Endothelial cell (in vitro differentiated cells): ENCODE data around the gene ZFHX3. TPM values are rescaled to one million over a fixed set of nuclear protein-coding genes. Genes with fewer than 3 reads are reported as not detected.
"Not testable (repeated sequence)": the region's sequence is repeated elsewhere in the genome, so short reads cannot be mapped to it uniquely, and the experiment has no call there.

Experiments
- DNase-seq: peaks from one replicate; pipeline ENCODE4 v3.0.0; 2021; ENCODE audit warnings: low spot score
- H3K27ac Mint-ChIP-seq: one replicate; pipeline ENCODE4 v1.8.0; 2021; ENCODE audit warnings: mixed read lengths, inconsistent platforms; ENCODE audit not compliant: unreplicated experiment
- H3K27me3 Mint-ChIP-seq: one replicate; pipeline ENCODE4 v1.8.0; 2021; ENCODE audit warnings: mild to moderate bottlenecking, moderate library complexity, mixed read lengths, inconsistent platforms; ENCODE audit not compliant: unreplicated experiment
- H3K36me3 Mint-ChIP-seq: one replicate; pipeline ENCODE4 v1.8.0; 2021; ENCODE audit warnings: mild to moderate bottlenecking, low read depth, mixed read lengths, inconsistent platforms; ENCODE audit not compliant: unreplicated experiment
- H3K4me1 Mint-ChIP-seq: one replicate; pipeline ENCODE4 v1.8.0; 2021; ENCODE audit warnings: mild to moderate bottlenecking, mixed read lengths, inconsistent platforms; ENCODE audit not compliant: unreplicated experiment
- H3K4me3 Mint-ChIP-seq: one replicate; pipeline ENCODE4 v1.8.0; 2021; ENCODE audit warnings: mild to moderate bottlenecking, mixed read lengths, inconsistent platforms; ENCODE audit not compliant: unreplicated experiment
- H3K9me3 Mint-ChIP-seq: one replicate; pipeline ENCODE4 v1.8.0; 2021; ENCODE audit warnings: mixed read lengths, inconsistent platforms; ENCODE audit not compliant: unreplicated experiment
- total RNA-seq: library from RNA; stranded (reverse); fragmentation: NEBNext Ultra II Directional; extraction: Animal tissue kit (Norgen Biotek cat#: 25700); gene quantifications from one replicate; pipeline ENCODE4 v1.2.1, GENCODE V29; 2021; ENCODE audit not compliant: unreplicated experiment
- TF ChIP-seq, protein P1 (sequence below): fragments of 200-600 bp; sonication (generic); IDR thresholded peaks from one replicate; pipeline ENCODE4 v1.5.0; 2021; ENCODE audit warnings: antibody characterized with exemption; ENCODE audit not compliant: unreplicated experiment

ZFHX3 gene
- total RNA-seq, 1 donor from 2014 or later = 17.7 TPM

DNA sequence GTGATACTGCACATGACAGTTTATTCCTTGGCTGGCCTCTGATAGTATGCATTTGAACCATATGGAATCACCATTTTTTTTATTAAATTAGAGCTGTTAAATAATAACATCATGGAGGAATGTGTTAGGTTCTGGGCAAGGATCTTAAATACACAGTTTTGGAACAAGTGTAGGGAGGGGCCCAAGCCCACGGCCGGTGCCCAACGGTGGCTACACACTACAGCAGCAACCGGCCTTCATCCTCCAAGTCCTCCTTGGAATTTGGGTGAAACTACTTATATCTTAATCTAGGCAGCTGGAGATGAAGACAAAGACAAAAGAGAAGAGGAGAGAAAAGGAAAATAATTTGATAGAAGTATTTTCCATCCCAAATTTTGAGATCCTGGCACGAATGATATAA lies 35.6 kb downstream of the ZFHX3 start:
- H3K27me3 Mint-ChIP-seq = no peaks in the 10 kb centered on the region
- H3K4me1 Mint-ChIP-seq = no peaks in the 10 kb centered on the region

DNA sequence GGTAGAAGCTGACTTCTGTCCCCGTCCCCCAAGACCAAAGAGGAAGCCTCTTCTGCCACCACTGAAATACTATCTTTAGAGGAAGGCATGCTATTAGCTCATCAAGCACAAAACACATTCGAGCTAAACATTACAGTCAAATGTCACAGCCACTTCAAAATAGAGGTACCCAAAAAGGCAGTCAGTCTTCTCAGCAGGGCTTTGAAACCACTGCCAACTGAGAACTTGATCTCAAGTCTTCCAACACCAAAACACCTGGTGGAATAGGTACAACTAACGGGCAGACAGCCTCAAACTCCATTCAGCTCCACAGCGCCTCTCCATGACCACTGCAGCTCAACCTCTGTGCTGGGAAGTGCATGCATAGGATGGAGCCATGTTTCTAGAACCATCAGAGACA lies 36.0 kb downstream of the ZFHX3 start:
- Mint-ChIP-seq H3K36me3 (no peaks in the 10 kb centered on the region), H3K9me3 (no peaks in the 10 kb centered on the region), H3K27ac (no peak overlapping the region), H3K4me3 (no peak overlapping the region), H3K4me1 (no peaks in the 10 kb centered on the region), H3K27me3 (no peaks in the 10 kb centered on the region)
- no peak for DNase-seq
- TF ChIP-seq, protein P1, sequence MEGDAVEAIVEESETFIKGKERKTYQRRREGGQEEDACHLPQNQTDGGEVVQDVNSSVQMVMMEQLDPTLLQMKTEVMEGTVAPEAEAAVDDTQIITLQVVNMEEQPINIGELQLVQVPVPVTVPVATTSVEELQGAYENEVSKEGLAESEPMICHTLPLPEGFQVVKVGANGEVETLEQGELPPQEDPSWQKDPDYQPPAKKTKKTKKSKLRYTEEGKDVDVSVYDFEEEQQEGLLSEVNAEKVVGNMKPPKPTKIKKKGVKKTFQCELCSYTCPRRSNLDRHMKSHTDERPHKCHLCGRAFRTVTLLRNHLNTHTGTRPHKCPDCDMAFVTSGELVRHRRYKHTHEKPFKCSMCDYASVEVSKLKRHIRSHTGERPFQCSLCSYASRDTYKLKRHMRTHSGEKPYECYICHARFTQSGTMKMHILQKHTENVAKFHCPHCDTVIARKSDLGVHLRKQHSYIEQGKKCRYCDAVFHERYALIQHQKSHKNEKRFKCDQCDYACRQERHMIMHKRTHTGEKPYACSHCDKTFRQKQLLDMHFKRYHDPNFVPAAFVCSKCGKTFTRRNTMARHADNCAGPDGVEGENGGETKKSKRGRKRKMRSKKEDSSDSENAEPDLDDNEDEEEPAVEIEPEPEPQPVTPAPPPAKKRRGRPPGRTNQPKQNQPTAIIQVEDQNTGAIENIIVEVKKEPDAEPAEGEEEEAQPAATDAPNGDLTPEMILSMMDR = no peak

More for the DNA sequence above, 35.6 kb downstream of the ZFHX3 start:
- Mint-ChIP-seq H3K4me3 (no peak overlapping the region), H3K36me3 (no peaks in the 10 kb centered on the region), H3K27ac (no peak overlapping the region), H3K9me3 (no peaks in the 10 kb centered on the region)
- TF ChIP-seq, protein P1 = no peak
- no peak for DNase-seq

DNA sequence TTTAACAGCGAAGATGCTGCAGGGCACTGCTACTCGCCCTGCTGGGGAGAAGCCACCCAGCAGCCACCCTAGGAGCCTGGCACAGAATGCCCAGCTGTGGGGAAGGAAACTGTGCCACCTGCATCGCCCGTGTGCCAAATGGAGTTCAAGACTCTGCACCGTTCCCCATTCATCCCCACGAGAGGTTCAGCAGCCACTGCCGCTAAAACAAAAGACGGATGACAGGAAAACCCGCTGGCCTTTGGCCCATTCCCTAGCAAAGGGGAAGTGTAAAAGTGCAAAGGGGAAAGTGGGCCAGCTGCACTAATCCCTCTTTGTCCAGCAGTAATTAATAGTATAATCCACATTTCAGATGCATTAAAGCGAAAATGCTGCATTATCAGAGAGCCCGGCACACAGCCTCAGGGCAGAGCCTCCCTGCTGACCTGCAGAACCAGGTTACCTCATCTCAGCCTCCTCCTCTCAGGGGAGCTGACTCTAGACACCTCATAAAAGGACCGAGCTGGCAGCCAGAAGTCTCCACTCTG lies 37.7 kb downstream of the ZFHX3 start:
- peaks cover 4% of the 10 kb centered on the region for H3K4me1 Mint-ChIP-seq
- TF ChIP-seq, protein P1 = no peak
- DNase-seq = no peak
- H3K36me3 Mint-ChIP-seq = no peaks in the 10 kb centered on the region
- no peaks in the 10 kb centered on the region for H3K9me3 Mint-ChIP-seq
- H3K27ac Mint-ChIP-seq = no peak overlapping the region
- no peak overlapping the region for H3K4me3 Mint-ChIP-seq
- peaks cover 4% of the 10 kb centered on the region for H3K27me3 Mint-ChIP-seq

DNA sequence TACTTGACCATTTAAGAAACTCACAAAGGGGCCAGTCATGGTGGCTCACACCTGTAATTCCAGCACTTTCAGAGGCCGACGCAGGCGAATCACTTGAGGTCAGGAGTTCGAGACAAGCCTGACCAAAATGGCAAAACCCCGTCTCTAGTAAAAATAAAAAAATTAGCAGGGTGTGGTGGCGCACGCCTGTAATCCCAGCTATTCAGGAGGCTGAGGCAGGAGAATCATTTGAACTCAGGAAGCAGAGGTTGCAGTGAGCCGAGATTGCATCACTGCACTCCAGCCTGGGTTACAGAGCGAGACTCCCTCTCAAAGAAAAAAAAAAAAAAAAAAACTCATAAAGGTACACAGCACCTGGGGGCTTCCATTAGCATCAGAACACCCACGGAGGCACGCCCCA lies 38.2 kb downstream of the ZFHX3 start:
- not testable (repeated sequence) for H3K4me3 Mint-ChIP-seq, H3K4me1 Mint-ChIP-seq, DNase-seq

DNA sequence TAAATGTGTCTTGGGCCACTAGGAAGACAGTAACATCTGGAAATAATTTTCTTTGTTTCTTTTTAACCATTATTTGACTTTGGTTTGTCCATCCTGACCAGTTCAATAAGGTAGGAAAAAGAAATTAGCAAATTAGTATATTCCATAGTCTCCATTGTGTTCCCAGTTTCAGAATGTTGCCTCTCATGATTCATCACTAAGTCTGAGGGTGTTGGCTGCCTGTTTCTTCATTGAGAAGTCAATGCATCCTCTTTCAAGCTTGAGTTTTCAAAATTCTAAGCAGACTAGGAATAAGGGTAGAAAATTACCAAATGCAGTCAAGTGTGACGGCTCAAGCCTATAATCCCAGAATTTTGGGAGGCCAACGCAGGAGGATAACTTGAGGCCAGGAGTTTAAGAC lies 41.9 kb downstream of the ZFHX3 start:
- peaks cover 4% of the 10 kb centered on the region for H3K4me1 Mint-ChIP-seq

More for the DNA sequence above, 38.2 kb downstream of the ZFHX3 start:
- not testable (repeated sequence) for H3K9me3 Mint-ChIP-seq, H3K27ac Mint-ChIP-seq, H3K27me3 Mint-ChIP-seq, H3K36me3 Mint-ChIP-seq

More for the DNA sequence above, 41.9 kb downstream of the ZFHX3 start:
- H3K27ac Mint-ChIP-seq = no peak overlapping the region
- TF ChIP-seq, protein P1 = no peak
- peaks cover 6% of the 10 kb centered on the region for H3K36me3 Mint-ChIP-seq
- H3K9me3 Mint-ChIP-seq = peaks cover 4% of the 10 kb centered on the region
- no peak for DNase-seq
- no peak overlapping the region for H3K4me3 Mint-ChIP-seq
- H3K27me3 Mint-ChIP-seq = peaks cover 4% of the 10 kb centered on the region
